Right lobe of liver (tissue), 6 donors: ENCODE measurements around the gene CD274. TPM values are rescaled to one million over a fixed set of nuclear protein-coding genes. Genes with fewer than 3 reads are reported as not detected.

ENCODE experiments used
- ATAC-seq, 4 donors: fragments of 200-7000 bp; cut with Tn5 transposase; one replicate each; pipeline ENCODE4 v1.9.1; 2020; ENCODE audit warnings: mild to moderate bottlenecking in 4 of 4, moderate library complexity in 4 of 4
- DNase-seq, 3 donors: peaks; one replicate each; pipeline ENCODE4 v3.0.0-alpha.2; 2020
- H3K27ac ChIP-seq, 3 donors: fragments of 200-600 bp; one replicate each; pipeline ENCODE4 v1.8.0; 2022
- H3K27me3 ChIP-seq, 2 donors: fragments of 200-600 bp; one replicate each; pipeline ENCODE4 v1.8.0; 2022
- H3K36me3 ChIP-seq, 4 donors: fragments of 200-600 bp; sonication (generic) in 1 of 4; one replicate each; pipeline versions ENCODE4 v1.5.1 to v1.8.0; 2017 to 2022; ENCODE audit warnings: control low read depth in 1 of 4
- H3K4me1 ChIP-seq, 4 donors: fragments of 200-600 bp; sonication (generic) in 1 of 4; one replicate each; pipeline versions ENCODE4 v1.5.1 to v1.8.0; 2017 to 2022; ENCODE audit warnings: control low read depth in 1 of 4
- H3K4me3 ChIP-seq, 3 donors: fragments of 200-600 bp; one replicate each; pipeline ENCODE4 v1.8.0; 2022
- H3K9me3 ChIP-seq, 4 donors: fragments of 200-600 bp; sonication (generic) in 1 of 4; one replicate each; pipeline versions ENCODE4 v1.5.1 to v1.8.0; 2017 to 2022; ENCODE audit warnings: control low read depth in 1 of 4
- CTCF ChIP-seq, 4 donors: fragments of 200-600 bp in 3 of 4; fragments of 450-650 bp in 1 of 4; IDR thresholded peaks; one replicate each; pipeline versions ENCODE4 v1.5.1 to v1.8.0; 2016 to 2022; ENCODE audit warnings: antibody characterized with exemption in 4 of 4, mild to moderate bottlenecking in 2 of 4
- POLR2A ChIP-seq: fragments of 450-650 bp; IDR thresholded peaks from one replicate; pipeline ENCODE4 v1.6.1; 2017; ENCODE audit warnings: antibody characterized with exemption, mild to moderate bottlenecking
- WGBS: methylation state at CpG from one replicate; pipeline ENCODE4 v1.1.6; 2018; ENCODE audit warnings: low coverage, low lambda C conversion rate; ENCODE audit not compliant: insufficient coverage; ENCODE audit errors: missing lambda C conversion rate; 5-methylcytosine and 5-hydroxymethylcytosine counted together
- intact Hi-C, 2 donors: fragments of 100-400 bp; cut with DNase I; formaldehyde crosslinking; loops; one replicate each; pipeline versions ENCODE4 v1.11.2 to v1.14.1; 2022
- total RNA-seq, 6 experiments: library from RNA; depleted of rRNA in 2 of 6; stranded (reverse); fragments of >200 nt in 2 of 6; fragmentation: NEBNext Ultra II Directional in 3 of 6; extraction: Animal tissue kit (Norgen Biotek cat#: 25700) in 3 of 6; gene quantifications; one replicate each; pipeline versions ENCODE4 v1.1.0 to v1.2.4, GENCODE V29; 2016 to 2023
- donor health status: DM: no; HTN: yes; CAD: no.
- donor health status: DM: no; HTN: no; CAD: no.
- donor health status: DM: no; HTN: no; CAD: no.
- donor health status: DM: no; HTN: yes; CAD: no.
- donor health status: DM: no; HTN: yes; CAD: no.

CD274 gene
- total RNA-seq, 6 experiments from 2014 or later: 0.87 to 3.7 (median 1.5) TPM

- Histone ChIP-seq H3K4me1 (peaks cover 0 to 6% (median 3%) of the 10 kb centered on the region in 4 donors), H3K27me3 (no peaks in the 10 kb centered on the region), H3K36me3 (no peaks in the 10 kb centered on the region), H3K4me3 (no peak overlapping the region), H3K9me3 (no peaks in the 10 kb centered on the region), H3K27ac (no peak overlapping the region)
- TF ChIP-seq CTCF (IDR thresholded peaks at IDR 0.05) (no peak), POLR2A (no peak)
- no peak for ATAC-seq
- no peak for DNase-seq
- WGBS: 65% methylated on average over 2 of the region's 2 CpGs
- intact Hi-C loops: loop anchor here in 1 of 2 donors (10.0 kb wide), 1 partner anchor 147 kb away; no protein-coding TSS in a partner anchor
Measured at GRCh38 chr9:5448016-5448415, 2.3 kb upstream of the CD274 start.

GRCh38 chr9:5448461-5449435, 1.6 kb upstream of the CD274 start:
- TF ChIP-seq POLR2A (no peak), CTCF (IDR thresholded peaks at IDR 0.05) (no peak)
- H3K4me3 ChIP-seq: no peak overlapping the region
- DNase-seq (no peak), ATAC-seq (no peak)
- H3K4me1 ChIP-seq: peaks cover 0 to 6% (median 3%) of the 10 kb centered on the region in 4 donors
- no peaks in the 10 kb centered on the region for H3K9me3 ChIP-seq
- intact Hi-C loops: loop anchor here in 1 of 2 donors (10.0 kb wide), 1 partner anchor 146 kb away; no protein-coding TSS in a partner anchor
- peak overlapping the region; percentile 82 to 93 (median 85) for H3K27ac ChIP-seq
- no peaks in the 10 kb centered on the region for H3K27me3 ChIP-seq
- H3K36me3 ChIP-seq: no peaks in the 10 kb centered on the region
- WGBS: 78% methylated on average over 5 of the region's 5 CpGs

GRCh38 chr9:5449521-5450358, 602 bp upstream of the CD274 start:
- H3K4me3 ChIP-seq: peak overlapping the region; percentile 46 to 62 (median 55)
- H3K27me3 ChIP-seq: no peaks in the 10 kb centered on the region
- TF ChIP-seq CTCF (IDR thresholded peaks at IDR 0.05): no peak
- no peak for TF ChIP-seq POLR2A
- peaks cover 0 to 6% (median 3%) of the 10 kb centered on the region in 4 donors for H3K4me1 ChIP-seq
- no peaks in the 10 kb centered on the region for H3K9me3 ChIP-seq
- DNase-seq: no peak
- no peaks in the 10 kb centered on the region for H3K36me3 ChIP-seq
- intact Hi-C loops: loop anchor here in 1 of 2 donors (10.0 kb wide), 1 partner anchor 145 kb away; no protein-coding TSS in a partner anchor
- WGBS: 35% methylated on average over 15 of the region's 15 CpGs
- ATAC-seq: peak in 2 of 4 donors; percentile 1 to 3
- peak overlapping the region; percentile 82 to 93 (median 85) for H3K27ac ChIP-seq

- Histone ChIP-seq H3K4me1 (peaks cover 0 to 6% (median 3%) of the 10 kb centered on the region in 4 donors), H3K27ac (no peak overlapping the region), H3K27me3 (no peaks in the 10 kb centered on the region), H3K36me3 (no peaks in the 10 kb centered on the region), H3K9me3 (no peaks in the 10 kb centered on the region), H3K4me3 (no peak overlapping the region)
- intact Hi-C loops: no loop called here
- ATAC-seq (no peak), DNase-seq (no peak)
- WGBS: 71% methylated on average over 1 of the region's 1 CpG
- TF ChIP-seq POLR2A (no peak), CTCF (IDR thresholded peaks at IDR 0.05) (no peak)
Measured at GRCh38 chr9:5452286-5452609, 1.9 kb downstream of the CD274 start.
